GM18520 (cell line): ENCODE results near the gene SRCAP.

Source experiments
- ATAC-seq: cut with Tn5 transposase; IDR thresholded peaks from one replicate; pipeline ENCODE4 v1.9.1; 2021; ENCODE audit not compliant: unreplicated experiment

The SRCAP gene

GRCh38 chr16:30771726-30772125 lies 72.8 kb downstream of the SRCAP start:
- ATAC-seq, result no peak

GRCh38 chr16:30773826-30774225 lies 74.9 kb downstream of the SRCAP start:
- ATAC-seq, result no peak

GRCh38 chr16:30774367-30775130 lies 75.6 kb downstream of the SRCAP start:
- no peak for ATAC-seq

GRCh38 chr16:30775131-30775391 lies 76.1 kb downstream of the SRCAP start:
- no peak for ATAC-seq

- ATAC-seq, result no peak
Measured at GRCh38 chr16:30775392-30776188, 76.6 kb downstream of the SRCAP start.

GRCh38 chr16:30777591-30778297 lies 78.8 kb downstream of the SRCAP start:
- ATAC-seq, result no peak

GRCh38 chr16:30778549-30779244 lies 79.7 kb downstream of the SRCAP start:
- ATAC-seq, result no peak

- no peak for ATAC-seq
Measured at GRCh38 chr16:30779596-30779995, 80.6 kb downstream of the SRCAP start.

GRCh38 chr16:30780021-30780420 lies 81.0 kb downstream of the SRCAP start:
- ATAC-seq, result no peak

GRCh38 chr16:30780549-30780948 lies 81.6 kb downstream of the SRCAP start:
- ATAC-seq, result no peak

GRCh38 chr16:30782486-30783279 lies 83.7 kb downstream of the SRCAP start:
- no peak for ATAC-seq

- ATAC-seq, result no peak
Measured at GRCh38 chr16:30783280-30784109, 84.5 kb downstream of the SRCAP start.

GRCh38 chr16:30784215-30784614 lies 85.2 kb downstream of the SRCAP start:
- no peak for ATAC-seq

GRCh38 chr16:30785126-30786106 lies 86.4 kb downstream of the SRCAP start:
- ATAC-seq, result no peak

GRCh38 chr16:30786115-30786935 lies 87.4 kb downstream of the SRCAP start:
- ATAC-seq, result no peak

GRCh38 chr16:30786936-30787612 lies 88.1 kb downstream of the SRCAP start, which contains the start of gene ZNF629:
Gene ZNF629 (minus strand): TSS chr16:30787205. CDS start chr16:30784482, 2,723 bp downstream.
- no peak for ATAC-seq
